Gastroesophageal sphincter (tissue), 3 donors: Measurements from ENCODE around the gene NECTIN1.

Source experiments
- CTCF ChIP-seq, 4 experiments: fragments of 200-600 bp in 2 of 4; fragments of 450-650 bp in 2 of 4; sonication (generic) in 1 of 4; IDR thresholded peaks; one replicate each; pipeline ENCODE4 v1.5.1; 2017 to 2019; ENCODE audit warnings: antibody characterized with exemption in 4 of 4, mild to moderate bottlenecking in 2 of 4, moderate library complexity in 2 of 4
- EP300 ChIP-seq: sonication (generic); formaldehyde crosslinking; IDR thresholded peaks from one replicate; pipeline ENCODE4 v1.6.1; 2017; ENCODE audit warnings: antibody characterized with exemption, mild to moderate bottlenecking

DNA sequence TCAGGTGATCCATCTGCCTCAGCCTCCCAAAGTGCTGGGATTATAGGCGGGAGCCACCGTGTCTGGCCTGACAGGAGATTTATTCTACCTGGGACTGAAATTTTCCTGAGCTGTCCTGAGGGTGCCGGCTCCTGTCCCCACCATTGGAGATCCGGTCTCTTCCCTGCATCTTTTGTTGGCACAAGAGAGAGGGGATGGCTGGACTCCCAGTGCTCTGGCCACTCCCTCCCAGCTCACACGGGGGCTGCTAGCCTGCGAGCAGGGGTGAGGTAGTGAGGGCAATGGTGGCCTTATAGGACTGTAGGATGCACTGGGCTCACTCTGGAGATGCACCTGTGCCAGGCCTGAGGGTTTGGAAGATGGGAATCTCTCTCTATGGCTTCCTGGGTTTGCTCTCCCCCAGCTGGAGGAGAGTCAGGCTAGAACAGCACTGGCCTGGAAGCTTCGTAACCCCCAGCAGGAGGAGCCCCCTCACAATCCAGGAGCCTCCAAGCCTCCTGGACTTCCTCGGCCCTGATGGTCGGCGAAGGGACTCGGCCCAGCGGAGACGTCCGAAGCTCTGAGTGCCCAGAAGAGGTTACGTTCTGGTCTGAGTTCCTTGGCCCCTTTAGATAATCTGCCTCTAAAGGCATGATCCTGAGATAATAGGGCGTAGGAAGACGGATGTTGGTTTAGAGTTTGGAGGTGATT is 106.4 kb downstream of the NECTIN1 start:
- no peak for TF ChIP-seq CTCF (IDR thresholded peaks at IDR 0.05)
- no peak for TF ChIP-seq EP300
